OCI-LY1 (cell line): Measurements from ENCODE around the gene IST1.

ENCODE experiments used
- CTCF ChIP-seq: fragments of 200-600 bp; sonication (generic), shearing (Covaris generic); IDR thresholded peaks from 2 replicates; pipeline ENCODE4 v1.5.1; 2017; ENCODE audit warnings: mild to moderate bottlenecking, antibody characterized with exemption, low read length, moderate library complexity, mixed read lengths
- EZH2 ChIP-seq: fragments of 200-600 bp; sonication (generic), shearing (Covaris generic); IDR thresholded peaks from 2 replicates; pipeline ENCODE4 v1.8.0; 2017; ENCODE audit warnings: borderline replicate concordance, mixed run types, mild to moderate bottlenecking, antibody characterized with exemption, low read length, moderate library complexity, mixed read lengths

- TF ChIP-seq CTCF (no peak), EZH2 (no peak)
These were observed 39.2 kb upstream of the IST1 start for GRCh38 chr16:71855937-71856662.
